ENCODE data around the gene RAB30.

RAB30 gene

DNA sequence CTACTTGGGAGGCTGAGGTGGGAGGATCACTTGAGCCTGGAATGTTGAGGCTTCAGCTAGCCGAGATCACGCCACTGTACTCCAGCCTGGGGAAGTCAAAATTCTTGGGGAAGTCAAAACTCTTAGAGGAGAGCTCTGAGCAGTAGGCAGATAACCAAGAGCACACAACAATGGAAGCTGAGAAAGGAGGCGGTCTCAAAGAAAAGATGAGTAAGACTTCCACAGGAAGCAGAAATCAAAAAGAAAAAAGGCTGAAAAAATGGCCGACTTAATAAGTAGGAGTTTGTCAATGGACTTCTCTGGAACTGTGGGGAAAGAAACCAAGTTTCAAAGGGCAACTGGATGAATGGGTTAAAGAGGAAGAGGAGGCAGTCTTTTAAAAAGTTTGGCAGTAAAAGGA lies 32.1 kb downstream of the RAB30 start:
- DNase-seq (ENCODE audit: low spot score) = no peak

DNA sequence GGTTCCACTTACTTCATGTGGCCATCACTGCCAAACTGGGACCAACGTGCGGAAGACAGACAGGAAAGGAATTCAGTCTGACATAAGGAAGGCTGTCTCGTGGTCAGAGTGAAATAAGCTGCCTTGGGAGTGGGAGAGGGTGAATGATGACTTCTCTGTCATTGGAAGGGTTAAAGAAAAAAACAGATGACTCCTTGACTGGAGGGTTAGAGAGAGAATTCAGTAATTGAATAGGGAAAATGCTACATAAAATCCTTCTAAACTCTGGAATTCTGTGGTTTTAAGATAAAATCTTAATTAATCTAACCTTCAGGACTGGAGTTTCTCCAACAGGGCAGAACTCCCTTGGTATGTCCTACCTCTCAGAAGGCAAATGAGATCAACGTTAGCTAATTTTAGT lies 33.8 kb downstream of the RAB30 start:
- no peak for DNase-seq (ENCODE audit: low spot score)

DNA sequence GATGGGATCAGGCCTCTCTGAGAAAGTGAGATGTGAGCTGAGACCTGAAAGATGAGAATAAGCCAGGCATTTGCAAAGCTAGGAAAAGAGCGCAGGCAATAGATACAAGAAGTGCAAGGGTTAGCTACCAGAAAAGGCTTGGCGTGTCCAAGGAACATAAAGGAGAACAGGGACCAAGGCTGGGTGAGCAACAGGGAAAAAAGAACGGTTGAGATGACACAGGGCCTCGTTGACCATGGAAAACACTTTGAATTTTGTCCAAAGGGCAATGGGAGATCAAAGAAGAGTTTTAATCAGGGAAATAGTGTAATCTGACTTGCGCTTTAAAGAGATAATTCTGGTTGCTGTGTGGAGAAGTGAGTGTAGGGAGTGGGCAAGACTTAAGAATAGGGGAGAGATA lies 35.0 kb downstream of the RAB30 start:
- DNase-seq (ENCODE audit: low spot score) = no peak

DNA sequence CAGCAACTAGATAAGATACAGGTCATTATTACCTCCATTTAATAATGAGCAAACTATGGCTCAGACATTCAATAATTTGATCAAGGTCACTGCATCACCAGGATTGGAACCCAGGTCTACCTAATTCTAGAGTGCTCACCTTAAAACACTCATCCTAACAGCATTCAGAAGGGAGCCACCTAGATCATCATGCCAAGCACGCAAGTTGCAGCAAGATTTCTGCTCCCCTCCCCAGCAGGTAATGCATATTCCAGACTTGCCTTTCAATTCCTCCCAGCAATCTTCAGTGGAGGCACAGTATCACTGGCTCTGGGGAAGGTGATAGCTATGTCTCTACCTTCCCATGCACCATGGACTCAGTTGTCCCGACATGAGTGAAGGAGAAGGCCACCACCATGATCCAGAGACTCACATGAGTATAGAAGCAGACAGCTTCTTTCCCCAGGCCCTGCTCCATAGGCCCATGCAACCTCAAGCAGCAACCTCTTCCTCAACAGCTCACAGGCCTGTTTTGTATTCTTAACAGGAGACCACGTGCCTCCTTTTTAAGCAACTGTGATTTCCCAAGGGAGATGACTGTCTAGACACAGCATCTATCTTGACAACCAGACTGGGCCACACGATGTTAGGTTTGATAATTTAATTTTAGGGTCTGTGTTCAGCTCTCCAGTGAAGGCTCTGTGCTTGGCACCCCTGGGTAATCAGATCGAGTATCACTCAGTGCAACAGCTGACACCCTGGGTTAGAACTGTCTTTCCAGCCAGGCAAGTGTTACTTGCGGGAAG lies 36.4 kb downstream of the RAB30 start:
- no peak for DNase-seq (ENCODE audit: low spot score)

DNA sequence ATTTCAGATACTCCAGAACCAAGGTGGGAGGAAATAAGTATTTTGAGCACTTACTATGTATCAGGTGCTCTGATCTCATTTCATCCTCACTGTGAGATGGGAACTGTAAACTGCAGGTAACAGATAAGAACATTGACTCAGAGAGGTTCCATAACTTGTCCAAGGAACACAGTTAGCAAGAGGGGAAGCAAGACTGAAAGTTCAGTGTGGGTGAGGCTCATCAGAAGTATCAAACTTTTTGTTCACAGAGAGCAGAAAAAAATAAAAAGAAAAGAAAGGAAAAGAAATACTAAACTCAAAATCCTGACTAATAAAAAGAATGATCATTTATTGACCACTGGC lies 37.1 kb downstream of the RAB30 start:
- DNase-seq (ENCODE audit: low spot score) = no peak

DNA sequence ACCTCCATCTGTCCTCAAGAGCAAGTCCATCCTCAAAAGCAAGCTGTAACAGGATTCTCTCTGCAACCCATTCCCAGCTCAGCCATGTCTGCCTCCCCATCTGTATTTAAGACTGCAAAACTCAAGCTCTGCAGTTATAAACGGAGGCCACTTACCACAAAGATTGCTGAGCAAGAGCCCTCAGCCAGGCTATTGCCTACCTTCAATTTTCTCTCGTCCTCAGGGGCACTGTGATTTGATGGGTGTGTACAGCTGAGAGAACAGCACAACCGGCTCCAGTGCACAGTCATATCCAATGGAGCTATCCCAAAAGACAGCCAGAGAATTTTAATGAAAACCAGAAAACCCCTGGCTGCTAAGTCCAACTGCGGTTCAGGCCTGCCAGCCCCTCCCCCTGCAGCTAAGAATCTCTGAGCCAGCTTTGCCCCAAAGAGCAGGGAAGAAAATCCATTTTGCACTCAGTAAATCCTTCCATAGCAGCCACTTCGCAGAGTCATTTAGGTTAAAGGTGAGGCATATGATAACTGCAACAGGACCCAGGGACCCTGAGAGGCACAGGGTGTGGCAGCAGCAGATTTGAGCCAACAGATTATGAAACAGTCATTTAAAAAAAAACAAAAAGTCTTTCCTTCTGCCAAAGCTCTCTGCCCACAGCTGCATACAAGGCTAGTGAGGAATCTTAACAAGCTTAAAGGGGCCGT lies 37.6 kb downstream of the RAB30 start:
- DNase-seq (ENCODE audit: low spot score) = peak; percentile 5

DNA sequence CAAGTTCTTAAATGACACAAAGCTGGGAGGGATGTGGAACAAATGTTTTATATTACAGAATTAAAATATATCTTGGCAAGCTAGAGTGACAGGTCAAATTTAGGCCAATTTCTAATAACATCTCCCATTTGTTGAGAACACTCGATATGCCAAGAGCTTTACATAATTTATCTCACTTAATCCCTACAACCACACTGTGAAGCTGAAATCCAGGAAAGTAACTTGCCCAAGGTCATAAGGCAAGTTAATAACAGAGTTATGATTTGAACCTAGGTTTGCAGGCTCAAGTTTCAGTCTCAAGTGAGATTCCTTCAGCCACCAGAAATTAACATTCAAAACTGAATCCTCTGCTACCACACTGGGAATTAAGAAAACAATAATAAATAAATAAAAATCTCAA lies 38.3 kb downstream of the RAB30 start:
- DNase-seq (ENCODE audit: low spot score) = no peak

DNA sequence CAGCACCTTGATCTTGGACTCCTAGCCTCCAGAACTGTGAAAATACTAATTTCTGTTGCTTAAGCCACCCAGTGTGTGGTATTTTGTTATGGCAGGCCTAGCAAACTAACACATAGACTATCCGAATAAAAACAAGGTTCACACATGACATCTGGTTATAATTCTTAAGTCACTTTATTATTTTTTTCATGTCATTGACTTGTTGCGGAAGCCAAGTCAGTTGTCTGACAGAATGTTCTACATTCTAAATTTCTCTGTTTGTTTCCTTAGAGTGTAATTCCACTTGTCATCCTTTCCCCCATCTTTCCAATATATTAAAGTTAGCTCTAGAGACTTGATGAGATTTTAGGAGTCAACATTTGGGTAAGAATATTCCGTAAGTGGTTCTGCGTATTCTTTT lies 40.6 kb downstream of the RAB30 start:
- no peak for DNase-seq (ENCODE audit: low spot score)

DNA sequence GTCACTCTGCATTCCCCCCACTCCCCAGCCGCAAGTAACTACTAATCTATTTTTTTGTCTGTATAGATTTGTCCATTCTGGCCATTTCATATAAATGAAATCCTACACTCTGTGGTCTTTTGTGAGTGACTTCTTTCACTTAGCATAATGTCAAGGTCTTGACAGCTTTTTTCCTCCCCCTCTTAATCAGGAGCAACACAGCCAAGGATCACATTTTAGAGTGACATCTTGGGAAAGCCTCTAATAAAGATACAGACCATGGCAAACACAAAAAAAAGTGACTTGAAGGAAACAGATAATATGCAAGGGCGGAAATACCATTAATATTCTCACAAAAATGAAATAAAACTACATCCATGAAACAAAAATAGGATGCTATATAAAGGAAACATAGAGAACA lies 43.9 kb downstream of the RAB30 start:
- no peak for DNase-seq (ENCODE audit: low spot score)

DNA sequence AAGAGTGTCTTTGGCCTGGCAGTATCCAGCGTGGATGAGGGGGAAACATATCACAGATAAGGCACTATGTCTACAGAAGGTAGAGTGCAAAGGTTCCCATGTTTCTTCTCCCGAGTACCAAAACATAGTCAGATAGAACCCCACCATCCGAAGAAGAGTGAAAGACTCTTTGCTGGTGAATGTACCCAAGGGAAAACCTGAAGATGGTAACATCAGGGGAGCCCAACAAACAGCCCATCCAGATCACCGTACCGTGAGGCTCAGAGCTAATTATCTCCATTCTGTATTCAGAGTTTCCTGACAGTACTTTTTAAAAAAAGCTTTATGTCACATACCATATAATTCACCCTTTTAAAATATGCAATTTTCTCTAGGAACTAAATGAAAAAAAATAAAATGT lies 44.4 kb downstream of the RAB30 start:
- DNase-seq (ENCODE audit: low spot score) = no peak

DNA sequence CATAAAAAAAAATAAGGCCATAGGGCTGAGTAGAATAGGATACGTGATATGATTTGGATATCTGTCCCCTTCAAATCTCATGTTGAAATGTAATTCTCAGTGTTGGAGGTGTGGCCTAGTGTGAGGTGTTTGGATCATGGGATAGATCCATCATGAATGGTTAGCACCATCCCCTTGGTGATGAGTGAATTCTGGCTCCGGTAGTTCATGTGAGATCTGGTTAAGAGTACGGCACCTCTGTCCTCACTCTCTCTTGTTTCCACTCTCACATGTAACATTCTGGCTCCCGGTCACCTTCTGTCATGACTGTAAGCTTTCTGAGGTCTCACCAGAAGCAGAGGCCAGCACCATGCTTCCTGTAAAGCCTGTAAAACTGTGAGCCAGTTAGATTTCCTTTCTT lies 45.5 kb downstream of the RAB30 start:
- DNase-seq (ENCODE audit: low spot score) = no peak

DNA sequence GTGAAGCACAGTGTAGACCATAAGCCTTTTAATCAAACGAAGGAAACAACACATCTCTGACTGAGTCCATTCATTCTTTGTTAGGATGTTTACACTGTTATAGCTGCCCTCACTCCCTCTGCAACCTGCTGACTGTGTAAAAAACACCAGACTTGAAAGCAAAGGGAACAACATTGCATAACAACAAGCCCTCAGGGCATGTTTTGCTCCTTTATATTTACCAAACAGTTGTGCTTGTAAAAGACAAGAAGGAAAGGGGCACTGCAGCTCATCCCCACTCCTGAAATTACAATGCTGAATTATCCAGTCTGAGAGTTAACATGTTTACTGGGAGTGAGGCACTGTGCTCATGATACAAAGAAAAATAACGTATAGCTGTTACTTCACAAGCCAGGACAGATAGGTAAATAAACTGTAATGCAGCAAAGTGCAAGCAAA lies 46.4 kb downstream of the RAB30 start:
- DNase-seq (ENCODE audit: low spot score) = no peak

DNA sequence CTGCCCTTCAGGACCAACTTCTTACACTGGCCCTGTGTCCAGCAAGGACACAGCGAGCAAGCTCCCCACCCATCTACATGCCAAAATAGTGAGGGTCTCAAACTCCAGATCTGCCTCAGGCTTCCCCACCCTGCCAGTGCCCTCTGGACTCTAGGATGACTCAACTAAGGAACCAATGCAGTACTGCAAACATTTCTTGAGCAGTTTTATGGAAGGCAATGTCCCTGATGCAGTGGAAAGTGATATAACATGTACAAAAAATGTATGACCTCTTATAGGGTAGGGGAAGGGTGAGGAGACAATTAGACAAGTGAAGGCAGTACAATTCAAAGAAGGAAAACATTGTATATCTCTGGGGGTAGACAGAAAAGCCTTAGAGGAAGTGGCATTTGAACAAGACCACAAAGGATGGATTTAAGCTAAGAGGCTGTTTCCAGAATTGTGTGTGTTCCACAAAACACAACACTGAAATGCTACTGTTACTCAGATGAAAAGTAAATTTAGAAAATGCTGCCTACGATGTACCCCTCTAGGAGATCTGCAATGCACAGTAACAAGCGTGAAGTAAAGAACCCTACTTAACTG lies 47.3 kb downstream of the RAB30 start:
- DNase-seq (ENCODE audit: low spot score) = no peak

DNA sequence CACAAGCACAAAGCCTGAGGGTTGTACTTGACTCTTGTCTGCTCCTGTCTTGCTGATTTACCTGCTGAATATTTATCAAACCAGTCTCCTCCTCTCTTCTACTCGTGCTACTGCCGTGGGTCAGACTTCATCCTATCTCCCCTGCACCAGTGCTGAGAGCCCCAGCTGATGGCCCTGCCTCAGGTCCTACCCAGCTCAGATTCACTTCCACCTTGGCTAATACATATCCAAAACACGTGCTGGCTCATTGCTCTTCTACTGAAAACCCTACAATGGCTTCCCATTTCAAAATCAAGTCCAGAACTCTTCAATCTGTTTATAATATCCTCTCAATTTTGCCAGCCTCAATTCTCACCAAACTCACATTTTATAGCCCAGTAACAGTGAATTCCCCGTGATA lies 48.3 kb downstream of the RAB30 start:
- DNase-seq (ENCODE audit: low spot score) = no peak

DNA sequence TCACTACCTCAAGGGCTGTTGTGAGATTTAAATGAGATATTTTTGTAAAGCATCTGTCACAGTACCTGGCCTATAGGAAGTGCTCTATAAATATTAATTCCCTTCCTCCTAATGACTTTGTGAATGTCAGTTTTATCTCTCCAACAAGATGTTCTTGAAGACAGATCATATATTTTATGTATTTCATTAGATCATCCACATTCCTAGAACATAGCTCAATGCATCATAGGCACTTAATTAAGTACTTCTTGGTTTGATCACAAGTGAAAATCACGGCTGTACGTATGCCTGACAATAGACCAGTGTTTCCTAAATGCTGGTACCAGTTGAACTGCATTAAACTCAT lies 49.9 kb downstream of the RAB30 start:
- no peak for DNase-seq (ENCODE audit: low spot score)

DNA sequence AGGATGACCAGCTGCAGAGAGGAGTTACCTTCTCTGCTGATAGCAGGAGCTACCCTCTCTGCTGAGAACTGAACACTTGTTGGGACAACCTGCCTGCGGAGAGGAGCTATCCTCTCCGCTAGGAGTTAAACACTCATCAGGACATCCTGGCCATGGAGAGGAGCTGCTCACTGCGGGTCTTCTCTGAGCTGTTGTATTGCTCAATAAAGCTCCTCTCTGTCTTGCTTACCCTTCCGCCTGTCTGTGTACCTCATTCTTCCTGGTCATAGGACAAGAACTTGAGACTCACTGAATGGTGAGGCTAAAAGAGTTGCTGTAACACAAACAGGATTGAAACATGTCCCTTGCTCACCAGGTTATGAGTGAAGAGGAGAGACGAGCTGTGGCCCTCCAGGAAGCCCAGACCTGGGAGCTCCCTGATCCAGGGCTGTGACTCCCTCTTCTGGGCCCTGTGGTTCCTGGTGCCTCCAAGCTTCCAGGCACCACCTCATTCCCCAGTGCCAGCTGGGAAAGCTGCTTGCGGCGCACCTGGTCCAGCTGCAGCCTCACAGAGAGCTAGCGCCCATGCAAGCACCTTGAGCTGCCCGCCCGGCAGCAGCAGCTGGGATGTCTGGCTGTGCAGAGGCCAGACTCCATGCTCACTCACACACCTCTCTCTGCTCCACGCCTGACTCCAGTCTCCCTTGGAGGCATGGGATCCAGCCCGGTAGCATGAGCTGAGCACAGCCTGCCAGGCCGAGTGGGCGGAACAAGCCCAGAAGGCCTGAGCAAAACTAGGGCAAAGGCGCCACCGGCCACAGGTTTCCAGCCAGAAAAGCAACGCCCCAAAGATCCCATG lies 50.5 kb downstream of the RAB30 start:
- DNase-seq (ENCODE audit: low spot score) = no peak

DNA sequence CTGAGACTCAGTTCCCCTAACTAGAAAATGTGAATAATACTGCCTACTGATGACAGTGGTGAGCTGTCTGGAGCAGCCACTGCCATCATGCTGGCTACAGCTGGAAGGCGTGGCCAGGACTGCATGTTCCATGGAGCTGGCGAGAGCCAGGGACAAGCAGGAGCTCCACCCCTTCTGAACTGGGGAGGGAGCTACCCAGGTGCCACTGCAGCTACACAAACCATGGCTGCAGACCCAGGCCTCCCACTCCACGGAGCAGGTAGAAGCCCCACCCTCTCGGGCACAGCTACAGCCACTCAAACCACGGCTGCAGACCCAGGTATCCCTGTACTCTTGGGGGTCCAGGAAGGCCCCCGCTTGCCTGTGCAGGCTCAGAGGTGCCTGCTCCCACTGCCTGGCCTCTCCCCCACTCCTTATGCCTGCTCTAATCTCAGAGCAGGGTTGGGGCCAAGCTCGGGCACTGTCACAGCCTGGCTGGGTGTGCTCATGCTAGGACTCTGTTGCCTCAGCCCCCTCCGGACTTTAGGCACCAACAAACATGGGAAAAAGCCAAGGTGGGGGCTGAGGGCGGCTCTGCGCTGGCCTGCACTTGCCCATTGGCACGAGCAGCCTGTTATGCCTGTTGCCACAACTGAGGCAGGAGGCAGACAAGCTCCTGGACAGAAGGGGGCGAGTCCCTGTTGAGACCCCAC lies 51.7 kb downstream of the RAB30 start:
- no peak for DNase-seq (ENCODE audit: low spot score)

DNA sequence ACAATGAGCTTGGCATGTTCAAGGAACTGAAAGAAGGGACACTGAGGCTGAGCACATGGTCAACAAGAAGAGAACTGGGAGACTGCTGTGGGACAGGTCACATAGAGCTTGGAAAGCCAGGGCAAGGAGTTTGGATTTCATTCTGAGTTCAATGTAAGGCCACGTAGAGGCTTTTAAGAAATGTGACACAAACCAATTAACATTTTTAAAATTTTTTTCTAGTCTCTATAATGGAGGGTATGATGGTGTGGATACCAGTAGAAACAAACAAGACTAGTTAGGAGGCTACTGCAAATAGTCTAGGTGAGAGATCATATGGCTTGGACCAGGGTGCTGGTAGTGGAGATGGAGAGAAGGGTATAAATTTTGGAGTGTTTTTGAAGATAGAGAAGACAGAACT lies 56.7 kb downstream of the RAB30 start:
- DNase-seq (ENCODE audit: low spot score) = no peak

DNA sequence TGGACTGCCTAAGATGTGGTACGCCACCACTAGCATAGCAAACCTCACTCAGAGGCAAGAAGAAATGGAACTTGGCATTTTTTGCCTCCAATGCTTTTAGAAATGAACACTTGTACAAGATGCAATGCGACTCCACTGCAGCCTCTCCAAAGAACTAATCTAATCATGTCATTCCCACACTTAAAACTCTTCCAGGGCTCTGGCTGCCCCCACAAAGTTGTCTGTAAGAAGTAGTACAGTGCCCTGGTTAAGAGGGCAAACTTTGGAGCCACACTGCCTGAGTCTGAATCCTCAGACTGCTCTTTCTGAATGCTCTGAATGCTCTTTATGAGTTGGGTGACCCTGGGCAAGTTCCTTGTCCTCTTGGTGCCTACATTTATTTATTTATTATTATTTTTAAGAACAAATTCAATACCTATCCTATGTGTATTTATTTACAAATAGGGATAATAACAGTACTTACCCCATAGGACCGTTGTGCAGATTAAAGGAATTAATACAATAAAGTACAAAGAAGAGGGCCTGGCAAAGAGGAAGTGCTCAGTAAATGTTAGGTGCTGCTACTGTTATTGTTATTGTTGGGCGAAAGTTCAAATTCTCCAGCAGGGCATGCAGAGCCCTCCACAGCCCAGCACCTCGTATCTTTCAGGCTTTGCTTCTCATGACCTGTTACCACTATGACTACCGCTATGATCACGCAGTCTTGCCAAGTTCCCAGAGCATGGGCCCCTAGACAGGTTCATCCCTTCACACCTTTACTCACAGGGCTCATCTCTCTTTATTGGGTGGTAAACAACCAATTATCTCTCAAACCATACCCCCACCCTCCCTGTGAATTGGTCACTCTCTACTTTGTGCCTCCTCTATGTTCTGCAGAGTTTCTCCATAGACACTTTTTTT lies 59.3 kb downstream of the RAB30 start:
- no peak for DNase-seq (ENCODE audit: low spot score)

DNA sequence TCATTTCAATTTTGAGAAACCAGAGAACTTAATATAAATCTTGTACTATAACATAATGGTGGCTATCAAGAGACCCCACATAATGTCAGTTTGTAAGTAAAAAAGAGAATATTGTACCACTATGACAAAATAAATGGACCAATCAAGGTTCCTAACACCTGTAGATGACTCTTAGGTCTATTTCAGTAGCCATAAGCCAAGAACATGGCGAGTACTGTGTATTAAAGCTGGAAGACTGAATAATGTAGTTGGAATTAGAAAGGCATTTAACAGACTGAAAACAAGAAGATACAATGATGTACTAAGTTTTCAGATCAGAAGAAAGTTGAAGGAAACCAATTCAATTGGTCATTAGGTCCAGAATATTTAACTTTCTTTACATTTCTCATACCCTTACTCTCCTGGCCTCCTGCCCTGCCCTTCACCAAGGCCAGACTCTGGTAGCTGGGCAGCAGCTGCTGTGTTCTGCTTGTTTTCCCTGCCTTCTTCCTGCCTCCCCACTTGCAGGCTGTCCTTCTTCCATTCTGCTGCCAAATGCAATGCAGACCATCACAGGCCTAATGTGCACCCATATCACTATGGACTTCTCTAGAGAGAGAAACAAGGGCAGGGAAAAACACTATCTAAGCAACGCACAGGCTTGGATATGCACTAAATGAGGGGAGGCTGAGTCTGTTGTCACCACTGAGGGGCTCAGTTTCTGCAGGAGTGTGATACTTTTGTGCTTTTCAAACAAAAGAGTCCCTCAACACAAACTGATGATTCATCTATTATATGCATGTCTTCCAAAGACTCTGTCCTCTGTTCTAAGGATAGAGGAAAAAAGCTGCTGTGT lies 60.1 kb downstream of the RAB30 start:
- no peak for DNase-seq (ENCODE audit: low spot score)
